HUES6 (cell line): ENCODE results near the gene SMIM10L2A.
"Not testable (repeated sequence)": the region's sequence is repeated elsewhere in the genome, so short reads cannot be mapped to it uniquely, and the experiment has no call there.

ENCODE experiments used
- H3K27ac ChIP-seq: 2 replicates; pipeline ENCODE4 v1.7.0; 2013; ENCODE audit warnings: low read depth, mild to moderate bottlenecking, low read length, inconsistent platforms
- H3K27me3 ChIP-seq: 2 replicates; pipeline ENCODE4 v1.6.1; 2013; ENCODE audit warnings: low read length; ENCODE audit not compliant: control insufficient read depth, insufficient read depth
- H3K36me3 ChIP-seq: 2 replicates; pipeline ENCODE4 v1.6.1; 2013; ENCODE audit warnings: low read length; ENCODE audit not compliant: control insufficient read depth, insufficient read depth
- H3K4me1 ChIP-seq: 2 replicates; pipeline ENCODE4 v1.6.1; 2013; ENCODE audit warnings: low read length; ENCODE audit not compliant: control insufficient read depth, insufficient read depth
- H3K4me3 ChIP-seq: 2 replicates; pipeline ENCODE4 v1.5.1; 2013; ENCODE audit warnings: low read depth, low read length
- H3K9ac ChIP-seq: one replicate; pipeline ENCODE4 v1.6.1; 2013; ENCODE audit warnings: mild to moderate bottlenecking, low read length
- H3K9me3 ChIP-seq: 2 replicates; pipeline ENCODE4 v1.6.1; 2013; ENCODE audit warnings: low read depth, low read length; ENCODE audit not compliant: control insufficient read depth, insufficient read depth

The SMIM10L2A gene

DNA sequence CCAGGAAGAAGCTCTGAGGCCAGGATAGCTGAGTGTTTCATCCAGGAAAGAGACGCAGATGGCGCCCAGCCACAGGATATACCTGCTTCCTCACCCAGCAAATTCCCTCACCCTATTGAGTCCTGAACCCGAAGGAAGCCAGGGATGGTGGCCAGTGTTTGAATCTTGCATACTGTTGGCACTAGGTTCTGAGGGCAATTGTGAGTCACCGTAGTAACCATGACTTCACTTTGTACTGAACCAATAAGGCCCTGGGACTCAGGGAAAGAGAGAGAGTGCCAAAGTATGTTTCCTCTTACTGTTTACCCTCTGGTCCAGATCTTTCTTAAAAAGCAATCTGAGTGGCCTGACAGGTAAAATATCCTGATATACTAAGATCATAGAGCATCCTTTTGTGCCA is 25.6 kb upstream of the SMIM10L2A start:
- Histone ChIP-seq H3K4me3 (no peak overlapping the region), H3K4me1 (peaks cover 16% of the 10 kb centered on the region), H3K9me3 (no peaks in the 10 kb centered on the region), H3K36me3 (no peaks in the 10 kb centered on the region), H3K27me3 (no peaks in the 10 kb centered on the region; the same call in 1 of the 2 replicates), H3K27ac (no peak overlapping the region), H3K9ac (no peak overlapping the region)

DNA sequence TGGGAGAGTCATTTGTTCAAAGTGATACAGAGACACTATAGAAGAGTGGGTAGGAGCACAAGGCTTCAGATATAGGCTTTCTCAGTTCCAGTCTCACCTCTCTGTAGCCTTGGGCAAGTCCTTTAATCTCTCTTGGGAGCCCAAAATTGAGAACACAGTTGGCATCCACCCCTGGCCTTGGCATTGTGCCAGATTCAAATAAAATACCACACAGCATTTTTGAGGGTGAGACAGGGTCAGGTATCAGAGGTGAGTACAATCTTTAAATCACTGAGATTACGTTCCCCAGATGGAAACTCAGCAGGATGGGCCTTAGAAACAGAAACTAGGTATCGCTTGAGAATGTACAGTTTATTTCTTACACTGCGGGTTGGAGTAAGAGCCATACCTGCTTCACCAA is 25.2 kb upstream of the SMIM10L2A start:
- Histone ChIP-seq H3K27me3 (no peaks in the 10 kb centered on the region; the same call in 1 of the 2 replicates), H3K9me3 (no peaks in the 10 kb centered on the region), H3K4me3 (no peak overlapping the region), H3K27ac (no peak overlapping the region), H3K9ac (no peak overlapping the region), H3K4me1 (peaks cover 16% of the 10 kb centered on the region), H3K36me3 (no peaks in the 10 kb centered on the region)

DNA sequence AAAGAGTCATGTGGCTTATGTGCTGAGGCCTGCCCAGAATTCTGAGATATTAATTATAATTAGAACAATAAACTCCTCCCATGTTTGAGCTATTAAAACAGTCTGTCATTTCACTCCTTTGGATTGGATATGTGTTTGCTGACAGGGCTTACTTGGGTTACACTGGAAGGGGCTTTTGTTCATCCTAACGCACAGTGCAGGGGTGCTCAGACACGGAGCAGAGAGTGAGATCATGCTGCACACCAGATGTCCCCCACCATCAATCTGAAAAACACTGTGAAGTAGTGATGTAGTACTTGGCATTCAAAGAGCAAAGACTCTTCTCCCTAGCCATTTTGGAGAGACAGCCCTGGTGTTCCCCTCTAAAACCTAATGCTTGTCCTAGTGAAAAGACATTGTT is 24.1 kb upstream of the SMIM10L2A start:
- Histone ChIP-seq H3K9ac (no peak overlapping the region), H3K4me1 (peaks cover 16% of the 10 kb centered on the region), H3K4me3 (no peak overlapping the region), H3K36me3 (no peaks in the 10 kb centered on the region), H3K27me3 (no peaks in the 10 kb centered on the region; the same call in 1 of the 2 replicates), H3K9me3 (no peaks in the 10 kb centered on the region), H3K27ac (no peak overlapping the region)

DNA sequence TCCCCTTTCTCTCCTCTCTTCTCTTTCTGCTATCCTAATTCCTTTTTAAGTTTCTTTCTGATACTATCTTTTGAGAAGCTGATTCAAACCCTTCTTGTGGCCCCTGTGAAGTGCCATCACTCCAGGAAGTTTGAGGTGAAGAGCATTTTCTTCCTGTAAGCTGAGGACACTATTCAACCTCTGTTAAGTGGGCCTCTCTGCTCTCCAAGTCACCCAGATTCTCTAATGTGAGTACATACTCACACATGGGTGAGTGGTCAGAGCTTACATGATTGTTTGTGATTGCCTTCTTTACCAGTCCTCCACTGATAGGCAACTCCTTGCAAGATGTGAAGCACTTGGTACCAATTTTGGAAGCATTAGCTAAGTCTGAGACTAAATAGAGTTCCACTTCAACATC is 18.4 kb upstream of the SMIM10L2A start:
- H3K9ac ChIP-seq = no peak overlapping the region
- peaks cover 33% of the 10 kb centered on the region for H3K4me1 ChIP-seq
- H3K27me3 ChIP-seq = no peaks in the 10 kb centered on the region; the same call in 1 of the 2 replicates
- no peak overlapping the region for H3K27ac ChIP-seq
- H3K36me3 ChIP-seq = no peaks in the 10 kb centered on the region
- H3K9me3 ChIP-seq = no peaks in the 10 kb centered on the region
- no peak overlapping the region for H3K4me3 ChIP-seq

DNA sequence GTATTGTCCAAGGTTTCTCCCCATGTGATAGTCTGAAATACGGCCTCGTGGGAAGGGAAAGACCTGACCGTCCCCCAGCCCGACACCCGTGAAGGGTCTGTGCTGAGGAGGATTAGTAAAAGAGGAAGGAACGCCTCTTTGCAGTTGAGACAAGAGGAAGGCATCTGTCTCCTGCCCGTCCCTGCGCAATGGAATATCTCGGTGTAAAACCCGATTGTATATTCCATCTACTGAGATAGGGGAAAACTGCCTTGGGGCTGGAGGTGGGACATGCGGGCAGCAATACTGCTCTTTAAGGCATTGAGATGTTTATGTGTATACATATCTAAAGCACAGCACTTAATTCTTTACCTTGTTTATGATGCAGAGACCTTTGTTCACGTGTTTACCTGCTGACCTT is 15.3 kb upstream of the SMIM10L2A start:
- H3K27me3 ChIP-seq, H3K4me3 ChIP-seq, H3K36me3 ChIP-seq, H3K27ac ChIP-seq, H3K9me3 ChIP-seq: not testable (repeated sequence)
- peak overlapping the region; percentile 27 for H3K9ac ChIP-seq
- peaks cover 41% of the 10 kb centered on the region for H3K4me1 ChIP-seq

DNA sequence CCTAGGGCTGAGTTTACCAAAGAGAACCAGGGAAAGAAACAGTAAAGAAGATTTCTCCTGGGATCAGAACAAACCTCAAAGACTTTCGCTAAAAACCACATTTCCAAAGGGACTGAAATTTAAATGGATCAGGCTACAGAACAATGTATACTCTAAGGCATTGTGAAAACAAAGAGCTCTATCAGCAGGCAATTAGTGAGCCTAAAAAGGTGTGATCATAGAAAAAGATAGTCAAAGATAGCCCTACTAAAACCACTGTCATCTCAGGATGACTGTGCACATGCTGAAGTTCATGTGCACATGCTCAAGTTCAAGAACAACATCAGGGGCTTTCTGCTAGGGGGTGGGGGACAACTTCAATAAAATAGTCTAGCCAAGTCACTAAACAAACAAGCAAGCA is 12.9 kb upstream of the SMIM10L2A start:
- Histone ChIP-seq H3K9me3 (peaks cover 15% of the 10 kb centered on the region), H3K36me3 (no peaks in the 10 kb centered on the region), H3K27ac (0 out of 2 replicates have a peak overlapping the region, but pooled peaks have one; percentile 35), H3K4me1 (peaks cover 45% of the 10 kb centered on the region), H3K27me3 (no peaks in the 10 kb centered on the region), H3K9ac (no peak overlapping the region), H3K4me3 (no peak overlapping the region)

- Histone ChIP-seq H3K4me3 (no peak overlapping the region), H3K36me3 (no peaks in the 10 kb centered on the region), H3K9ac (no peak overlapping the region), H3K27me3 (no peaks in the 10 kb centered on the region), H3K4me1 (peaks cover 36% of the 10 kb centered on the region), H3K9me3 (peaks cover 16% of the 10 kb centered on the region), H3K27ac (no peak overlapping the region)
Measured at GRCh38 chrX:135410861-135411627, 10.7 kb upstream of the SMIM10L2A start.

GRCh38 chrX:135411893-135412292 is 9.9 kb upstream of the SMIM10L2A start:
- no peak overlapping the region for H3K9ac ChIP-seq
- H3K36me3 ChIP-seq = no peaks in the 10 kb centered on the region
- H3K4me1 ChIP-seq = peaks cover 35% of the 10 kb centered on the region
- no peak overlapping the region for H3K4me3 ChIP-seq
- peaks cover 23% of the 10 kb centered on the region for H3K9me3 ChIP-seq
- H3K27ac ChIP-seq = no peak overlapping the region
- H3K27me3 ChIP-seq = no peaks in the 10 kb centered on the region

- H3K9me3 ChIP-seq = peaks cover 18% of the 10 kb centered on the region
- H3K36me3 ChIP-seq = no peaks in the 10 kb centered on the region
- peaks cover 8% of the 10 kb centered on the region for H3K4me1 ChIP-seq
- no peak overlapping the region for H3K27ac ChIP-seq
- no peak overlapping the region for H3K9ac ChIP-seq
- H3K4me3 ChIP-seq = no peak overlapping the region
- H3K27me3 ChIP-seq = no peaks in the 10 kb centered on the region
Measured at GRCh38 chrX:135416546-135416945, 5.2 kb upstream of the SMIM10L2A start.

- Histone ChIP-seq H3K36me3 (no peaks in the 10 kb centered on the region), H3K4me1 (peaks cover 30% of the 10 kb centered on the region), H3K9me3 (peaks cover 8% of the 10 kb centered on the region; the same call in 1 of the 2 replicates), H3K27ac (no peak overlapping the region), H3K9ac (no peak overlapping the region), H3K4me3 (peak overlapping the region; percentile 47), H3K27me3 (peaks cover 7% of the 10 kb centered on the region; the same call in 1 of the 2 replicates)
Measured at GRCh38 chrX:135420831-135421230, 913 bp upstream of the SMIM10L2A start.

DNA sequence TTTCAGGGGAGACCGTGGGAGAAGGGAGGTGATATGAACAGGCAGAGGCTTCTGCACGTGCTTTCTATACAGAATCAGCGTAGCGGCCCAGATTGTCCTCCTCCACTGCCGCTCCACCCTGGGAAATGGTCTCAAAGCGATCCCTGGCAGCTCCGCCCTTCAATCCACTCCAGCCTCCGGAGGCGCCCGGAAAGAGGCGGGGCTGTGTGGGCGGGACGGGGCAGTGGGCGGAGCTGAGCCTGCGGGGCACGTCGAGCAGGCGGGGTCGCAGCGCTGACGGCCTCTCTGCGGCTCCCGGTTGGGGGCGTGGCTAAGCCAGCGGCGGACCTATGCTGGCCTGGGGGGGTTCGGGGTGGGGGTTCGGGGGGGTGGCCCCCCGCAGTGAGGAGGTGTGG is 210 bp upstream of the SMIM10L2A start:
- peaks cover 35% of the 10 kb centered on the region for H3K4me1 ChIP-seq
- no peaks in the 10 kb centered on the region for H3K36me3 ChIP-seq
- H3K9ac ChIP-seq = no peak overlapping the region
- H3K27ac ChIP-seq = no peak overlapping the region
- peaks cover 7% of the 10 kb centered on the region; the same call in 1 of the 2 replicates for H3K27me3 ChIP-seq
- peak overlapping the region; percentile 73 for H3K4me3 ChIP-seq
- H3K9me3 ChIP-seq = peaks cover 2% of the 10 kb centered on the region; the same call in 1 of the 2 replicates
